DND-41 (cell line): Measurements from ENCODE around the gene TDRD15.

Experiments used
- CTCF ChIP-seq: IDR thresholded peaks from 2 replicates; pipeline ENCODE4 v1.5.1; 2012; ENCODE audit warnings: borderline replicate concordance, low read length, moderate library complexity, mild to moderate bottlenecking; ENCODE audit not compliant: poor library complexity, severe bottlenecking; ENCODE audit errors: extremely low read depth
- EZH2 ChIP-seq: IDR thresholded peaks from 3 replicates; pipeline ENCODE4 v1.6.1; 2012; ENCODE audit warnings: borderline replicate concordance, low read depth, mild to moderate bottlenecking, moderate library complexity, low read length, inconsistent platforms; ENCODE audit not compliant: severe bottlenecking

- no peak for TF ChIP-seq CTCF
- no peak for TF ChIP-seq EZH2
Measured at GRCh38 chr2:21078296-21078695, 45.5 kb upstream of the TDRD15 start.
